ENCODE results near the gene NAV3.

NAV3 gene

DNA sequence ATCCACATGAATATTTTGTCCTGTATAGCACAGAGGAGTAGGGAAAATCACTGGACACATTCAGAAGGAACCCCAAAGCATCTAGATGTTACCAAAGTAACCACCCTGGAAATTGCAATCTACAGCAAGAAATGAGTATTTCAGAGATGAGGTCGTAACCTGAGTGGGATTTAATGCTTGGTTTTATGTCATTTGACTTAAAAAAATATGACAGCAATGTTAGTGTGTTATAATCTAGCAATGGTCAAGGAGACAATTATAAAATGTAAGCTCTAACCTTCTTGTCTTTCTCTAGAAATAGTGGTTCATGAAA is 256.6 kb downstream of the NAV3 start:
- no peak overlapping the region for H3K4me3 Mint-ChIP-seq
- peaks cover 5% of the 10 kb centered on the region for H3K9me3 Mint-ChIP-seq
- peaks cover 3% of the 10 kb centered on the region for H3K36me3 Mint-ChIP-seq (ENCODE audit: low read depth)
- TF ChIP-seq CTCF (IDR thresholded peaks at IDR 0.05) = no peak
- H3K27me3 Mint-ChIP-seq (ENCODE audit: low read depth, poor library complexity) = no peaks in the 10 kb centered on the region
- DNase-seq = no peak
- no peak overlapping the region for H3K27ac Mint-ChIP-seq
- H3K4me1 Mint-ChIP-seq = no peaks in the 10 kb centered on the region

DNA sequence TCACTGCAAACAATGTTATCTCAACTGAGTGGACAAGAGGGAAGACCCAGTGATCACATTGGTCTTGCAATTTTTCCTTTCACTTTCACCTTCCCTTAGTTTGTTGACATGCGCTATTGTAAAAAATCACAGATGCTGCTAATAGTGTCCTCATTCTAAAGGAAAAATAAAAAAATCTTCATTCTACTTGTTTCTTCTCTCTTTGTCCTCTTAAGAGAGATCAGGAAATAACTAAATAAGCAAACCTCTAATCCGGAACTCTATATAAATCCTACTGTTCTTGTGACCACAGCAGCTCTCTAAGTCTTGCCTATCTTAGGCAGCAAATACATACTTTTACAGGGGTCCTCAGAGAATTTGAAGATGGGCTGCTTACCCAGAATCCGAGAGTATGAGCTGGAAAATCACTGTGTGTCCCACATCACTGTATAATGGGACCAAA is 257.7 kb downstream of the NAV3 start:
- Mint-ChIP-seq H3K9me3 (peaks cover 8% of the 10 kb centered on the region), H3K27ac (peak overlapping the region; percentile 28), H3K27me3 (ENCODE audit: low read depth, poor library complexity) (no peaks in the 10 kb centered on the region), H3K4me1 (no peaks in the 10 kb centered on the region), H3K36me3 (ENCODE audit: low read depth) (peaks cover 3% of the 10 kb centered on the region), H3K4me3 (no peak overlapping the region)
- DNase-seq = no peak
- TF ChIP-seq CTCF (IDR thresholded peaks at IDR 0.05) = no peak

GRCh38 chr12:78090266-78090665 is 259.6 kb downstream of the NAV3 start:
- no peaks in the 10 kb centered on the region for H3K27me3 Mint-ChIP-seq (ENCODE audit: low read depth, poor library complexity)
- DNase-seq = no peak
- no peak overlapping the region for H3K4me3 Mint-ChIP-seq
- no peak for TF ChIP-seq CTCF (IDR thresholded peaks at IDR 0.05)
- H3K9me3 Mint-ChIP-seq = peaks cover 8% of the 10 kb centered on the region
- no peaks in the 10 kb centered on the region for H3K4me1 Mint-ChIP-seq
- H3K36me3 Mint-ChIP-seq (ENCODE audit: low read depth) = peaks cover 3% of the 10 kb centered on the region
- no peak overlapping the region for H3K27ac Mint-ChIP-seq

GRCh38 chr12:78095623-78096022 is 264.9 kb downstream of the NAV3 start:
- TF ChIP-seq CTCF (IDR thresholded peaks at IDR 0.05) = no peak
- Mint-ChIP-seq H3K36me3 (ENCODE audit: low read depth) (peaks cover 8% of the 10 kb centered on the region), H3K4me3 (no peak overlapping the region), H3K4me1 (peaks cover 13% of the 10 kb centered on the region), H3K27me3 (ENCODE audit: low read depth, poor library complexity) (no peaks in the 10 kb centered on the region), H3K27ac (no peak overlapping the region), H3K9me3 (peaks cover 16% of the 10 kb centered on the region)
- no peak for DNase-seq

DNA sequence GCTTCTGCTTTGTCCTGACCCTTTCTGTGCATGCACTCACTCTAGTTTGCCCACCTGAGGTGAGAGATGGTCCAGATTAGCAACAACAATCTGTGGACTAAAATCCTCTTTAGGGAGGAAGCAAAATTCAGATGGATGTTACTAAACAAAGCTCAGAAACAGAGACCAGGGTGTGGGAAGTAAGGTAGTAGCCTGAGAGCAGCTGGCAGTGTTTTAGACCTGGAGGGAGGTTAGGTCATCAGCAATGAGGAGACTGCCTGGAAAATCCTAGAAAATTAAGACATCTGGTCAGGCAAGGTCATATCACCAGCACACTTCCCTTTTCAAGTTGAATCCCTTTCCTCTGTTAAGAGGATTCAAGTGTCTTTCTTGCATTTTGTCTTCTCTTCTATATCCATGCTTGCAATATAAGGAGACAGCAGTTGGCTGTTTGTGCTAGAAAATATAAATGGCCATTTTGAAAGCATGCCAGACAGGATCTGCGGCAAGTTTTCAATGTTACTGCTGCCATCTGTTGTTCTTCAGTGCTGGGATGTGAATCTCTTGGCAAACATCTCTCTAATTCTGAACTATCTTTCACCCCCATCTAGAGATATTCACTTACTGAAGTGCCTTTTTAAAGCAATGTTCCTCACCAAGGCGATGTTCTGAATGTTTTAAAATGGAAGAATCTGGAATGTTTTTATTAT is 266.4 kb downstream of the NAV3 start:
- Mint-ChIP-seq H3K27me3 (ENCODE audit: low read depth, poor library complexity) (no peaks in the 10 kb centered on the region), H3K36me3 (ENCODE audit: low read depth) (peaks cover 5% of the 10 kb centered on the region), H3K27ac (peak overlapping the region; percentile 68), H3K4me3 (no peak overlapping the region), H3K4me1 (peaks cover 27% of the 10 kb centered on the region), H3K9me3 (peaks cover 12% of the 10 kb centered on the region)
- no peak for TF ChIP-seq CTCF (IDR thresholded peaks at IDR 0.05)
- no peak for DNase-seq

DNA sequence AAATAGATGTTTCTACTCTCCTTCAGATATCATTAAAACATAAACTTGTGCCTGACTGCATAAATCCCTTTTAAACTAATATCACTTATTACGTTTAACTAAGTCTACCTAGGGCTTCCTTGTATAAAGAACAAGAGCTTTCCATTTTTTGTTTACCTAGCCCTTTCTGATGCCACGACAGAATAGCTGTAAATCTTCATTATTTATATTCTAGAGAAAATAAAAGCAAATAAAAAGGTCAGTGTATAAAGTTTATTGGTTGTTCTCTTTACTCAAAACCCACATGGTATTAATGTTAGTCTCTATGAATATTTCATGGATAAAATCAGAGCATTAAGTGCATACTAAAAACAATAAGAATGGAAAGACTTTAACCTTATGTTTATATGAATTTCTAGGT is 269.1 kb downstream of the NAV3 start:
- peaks cover 5% of the 10 kb centered on the region for H3K36me3 Mint-ChIP-seq (ENCODE audit: low read depth)
- TF ChIP-seq CTCF (IDR thresholded peaks at IDR 0.05) = no peak

More for the DNA sequence above, 269.1 kb downstream of the NAV3 start:
- H3K9me3 Mint-ChIP-seq = peaks cover 8% of the 10 kb centered on the region
- peaks cover 41% of the 10 kb centered on the region for H3K4me1 Mint-ChIP-seq
- H3K27ac Mint-ChIP-seq = no peak overlapping the region
- no peak overlapping the region for H3K4me3 Mint-ChIP-seq
- no peak for DNase-seq
- H3K27me3 Mint-ChIP-seq (ENCODE audit: low read depth, poor library complexity) = no peaks in the 10 kb centered on the region

Data from nephron progenitor cell (in vitro differentiated cells).